Inflammatory macrophage treated with lipopolysaccharide for 1 hour (primary cell): ENCODE data around the gene TANC1.
"Not testable (repeated sequence)": the region's sequence is repeated elsewhere in the genome, so short reads cannot be mapped to it uniquely, and the experiment has no call there.

ENCODE experiments used
- DNase-seq, 2 donors: peaks; one replicate each; pipeline ENCODE4 v3.0.0-alpha.2; 2020 to 2022

Gene TANC1

DNA sequence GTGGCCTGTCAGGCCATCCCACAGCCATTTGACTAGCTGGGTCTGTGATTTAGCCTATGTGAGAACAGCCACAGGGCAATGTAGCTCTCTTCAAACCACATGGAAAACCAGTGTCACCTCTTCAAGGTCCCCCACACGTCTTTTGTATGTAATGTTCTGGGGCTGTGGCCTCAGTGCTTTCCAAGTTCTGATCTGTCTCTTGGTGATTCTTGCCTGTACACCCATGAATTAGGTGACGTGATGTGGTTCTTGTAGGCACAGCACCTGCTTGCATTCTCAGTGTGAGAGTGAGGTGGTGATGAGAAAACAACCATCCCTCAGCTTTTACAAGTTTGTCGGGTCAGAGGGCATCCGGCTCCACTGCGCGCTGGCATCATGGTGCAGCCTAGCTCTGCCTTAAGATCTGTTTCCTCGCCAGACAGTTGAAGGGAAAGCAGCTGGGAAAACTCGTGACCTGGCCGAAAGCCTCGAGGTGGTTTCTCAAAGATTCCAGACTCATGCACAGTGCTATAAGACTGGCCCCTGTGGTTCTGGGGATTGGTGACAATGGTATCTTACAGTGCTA, 125.8 kb downstream of the TANC1 start:
- no peak for DNase-seq

DNA sequence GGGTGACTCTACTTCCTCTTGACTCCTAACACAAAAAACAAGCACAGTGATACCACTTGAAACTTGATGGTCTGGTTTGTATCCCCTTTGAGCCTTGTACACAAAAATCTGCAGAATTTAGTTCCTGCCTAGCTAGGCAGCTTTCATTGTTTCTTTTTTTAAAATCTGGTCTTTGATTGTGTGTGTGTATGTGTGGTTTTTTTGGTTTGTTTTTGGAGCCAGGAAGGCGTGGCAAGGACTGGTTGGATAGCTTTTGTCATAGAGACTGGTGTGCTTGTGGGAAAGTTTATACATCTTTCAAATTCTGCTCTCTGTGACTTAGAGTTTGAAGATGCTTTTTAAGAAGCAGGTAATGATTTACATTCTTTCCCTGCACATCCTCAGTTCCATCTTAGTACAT, 127.4 kb downstream of the TANC1 start:
- DNase-seq = no peak

DNA sequence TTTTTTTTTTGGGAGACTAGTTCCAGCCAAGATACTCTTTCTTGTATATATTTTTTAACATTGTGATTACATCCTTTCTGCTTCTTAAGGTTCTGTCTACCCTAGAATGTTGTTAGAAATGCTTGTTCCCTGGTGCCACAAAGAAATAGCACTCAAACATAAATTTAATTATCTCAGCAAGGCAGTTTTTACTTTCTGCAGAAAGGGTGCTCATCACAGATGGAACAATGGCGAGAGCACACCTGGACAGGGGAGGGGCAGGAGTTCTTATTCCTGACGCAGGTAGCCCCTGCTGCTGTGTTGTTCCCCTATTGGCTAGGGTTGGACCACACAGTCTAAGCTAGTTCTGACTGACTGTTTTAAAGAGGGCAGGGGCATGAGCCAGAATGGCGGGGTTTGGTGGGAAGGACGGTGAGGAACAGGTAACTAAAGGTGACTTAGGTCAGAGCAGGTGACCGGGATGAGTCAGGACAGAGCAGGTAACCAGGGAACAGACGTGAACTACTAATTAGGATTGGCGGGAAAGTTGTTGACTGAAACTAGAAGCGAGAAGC, 127.9 kb downstream of the TANC1 start:
- not testable (repeated sequence) for DNase-seq

DNA sequence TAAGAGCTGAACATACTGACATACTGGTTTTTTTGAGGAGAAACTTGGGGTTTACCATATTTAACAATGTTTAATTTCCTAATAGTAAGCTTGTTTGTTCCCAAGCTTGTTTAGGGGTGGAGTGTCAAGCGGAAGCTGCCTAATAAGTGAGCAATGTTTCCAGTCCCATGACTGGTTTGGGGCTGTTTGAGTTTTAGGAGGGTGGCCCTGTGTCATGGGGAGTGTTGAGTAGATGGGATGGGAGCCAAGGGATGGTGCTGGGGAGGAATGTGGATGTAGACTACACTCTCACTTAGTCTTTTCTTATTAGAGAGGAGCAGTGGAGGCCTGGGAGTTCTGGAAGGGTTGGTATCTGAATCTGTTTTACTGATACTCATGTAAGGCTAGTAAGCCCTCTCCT, 128.5 kb downstream of the TANC1 start:
- no peak for DNase-seq

DNA sequence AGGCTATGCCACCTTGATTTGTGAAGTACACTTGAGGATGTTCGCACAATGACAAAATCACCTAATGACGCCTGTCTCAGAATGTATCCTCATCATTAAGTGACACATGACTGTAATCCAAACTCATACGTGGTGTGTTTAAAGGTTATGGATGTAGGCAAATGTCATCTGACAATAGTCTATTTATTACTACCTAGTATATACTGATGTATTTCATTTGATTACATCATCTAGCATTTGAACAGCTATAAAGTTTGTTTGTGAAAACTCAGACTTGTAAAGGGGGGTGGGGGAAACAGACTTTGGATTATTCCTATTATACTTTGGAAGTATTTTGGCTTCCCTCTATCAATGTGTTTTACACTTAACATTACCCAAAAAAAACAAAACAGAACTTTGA, 129.9 kb downstream of the TANC1 start:
- no peak for DNase-seq

DNA sequence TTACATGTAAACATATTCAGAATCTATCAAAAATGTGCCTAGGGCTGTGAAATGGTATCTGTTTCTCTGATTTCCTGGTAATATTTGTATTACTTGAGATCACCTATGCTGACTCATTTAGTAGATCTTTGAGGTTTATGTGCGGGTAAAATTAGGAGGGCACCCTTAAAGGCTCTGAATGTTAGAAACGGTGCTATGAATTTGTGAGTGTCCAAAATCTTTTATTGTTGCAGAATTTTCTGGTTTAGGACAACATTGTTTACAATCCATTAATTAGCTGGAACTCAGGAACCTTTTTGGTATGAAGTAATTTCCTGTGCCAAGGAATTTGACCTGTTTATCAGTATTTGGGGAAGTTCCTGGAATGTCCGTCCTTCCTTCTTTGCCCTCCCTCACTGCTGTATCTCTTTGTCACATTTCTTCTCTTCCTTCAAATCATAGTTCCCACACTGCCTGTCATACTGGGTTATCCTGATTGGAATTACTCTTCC, 130.5 kb downstream of the TANC1 start:
- DNase-seq = no peak

DNA sequence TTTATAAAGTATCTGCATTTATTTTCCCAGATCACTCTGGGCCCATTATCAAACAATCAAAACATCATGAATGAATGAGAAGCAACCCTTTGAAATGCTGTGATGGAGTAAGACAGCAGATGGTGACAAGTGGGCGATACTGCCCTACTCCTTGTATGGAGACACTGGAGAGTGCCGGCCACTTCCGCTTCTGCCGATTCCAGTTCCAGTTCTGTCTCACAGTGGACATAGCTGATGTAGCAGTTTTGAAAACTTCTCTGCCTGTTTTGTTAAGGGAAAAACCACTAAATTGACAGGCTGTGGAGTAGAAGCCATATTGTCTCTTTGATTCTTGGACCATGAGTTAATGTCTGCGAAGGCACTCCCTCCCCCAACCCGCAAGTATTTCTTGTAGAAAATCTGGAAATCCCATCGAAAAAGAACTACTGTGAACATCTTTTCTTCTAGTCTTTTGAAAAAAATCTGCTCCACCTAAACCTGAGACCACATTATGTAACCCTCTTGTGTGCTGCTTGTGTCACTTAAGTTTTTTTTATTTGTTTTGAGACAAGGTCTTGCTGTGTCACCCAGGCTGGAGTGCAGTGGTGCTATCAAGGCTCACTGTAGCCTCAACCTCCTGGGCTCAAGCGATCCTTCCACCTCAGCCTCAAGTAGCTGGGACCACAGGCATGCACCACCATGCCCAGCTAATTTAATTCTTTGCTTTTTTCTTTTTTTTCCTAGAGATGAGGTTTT, 133.5 kb downstream of the TANC1 start:
- DNase-seq = peak in 1 of 2 donors; percentile 10

DNA sequence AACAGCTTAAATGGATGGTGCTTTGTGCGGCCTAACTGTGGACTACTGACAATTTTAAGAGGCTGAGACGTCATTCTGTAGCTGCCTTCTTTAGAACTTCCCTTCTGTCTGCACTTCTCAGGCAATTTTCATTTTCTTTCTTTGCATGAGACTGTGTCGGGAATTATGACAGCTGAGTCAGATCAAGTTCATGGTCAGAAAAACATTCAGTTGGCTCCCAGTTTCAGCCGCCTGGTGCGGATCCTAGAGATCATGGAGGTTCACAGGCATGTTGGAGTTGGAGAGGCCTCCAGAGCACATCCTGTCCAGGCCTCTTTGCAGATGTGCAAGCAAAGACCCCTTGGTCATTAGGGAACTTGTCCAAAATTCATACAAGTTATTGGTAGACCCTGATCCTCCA, 135.0 kb downstream of the TANC1 start:
- DNase-seq = no peak

DNA sequence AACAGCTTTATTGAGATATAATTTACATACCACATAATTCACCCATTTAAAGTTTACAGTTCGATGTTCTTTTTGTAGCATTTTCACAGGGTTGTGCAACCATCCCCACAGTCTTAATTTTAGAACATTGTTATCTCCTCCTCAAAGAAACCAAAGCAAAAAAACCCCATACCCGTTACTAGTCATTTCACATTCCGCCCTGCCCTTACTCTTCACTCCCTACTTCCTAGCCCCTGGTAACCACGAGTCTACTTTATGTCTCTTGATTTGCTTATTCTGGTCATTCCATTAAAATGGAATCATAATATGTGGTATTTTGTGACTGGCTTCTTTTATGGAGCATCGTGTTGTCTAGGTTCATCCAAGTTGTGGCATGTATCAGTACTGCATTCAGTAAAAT, 137.7 kb downstream of the TANC1 start:
- no peak for DNase-seq

DNA sequence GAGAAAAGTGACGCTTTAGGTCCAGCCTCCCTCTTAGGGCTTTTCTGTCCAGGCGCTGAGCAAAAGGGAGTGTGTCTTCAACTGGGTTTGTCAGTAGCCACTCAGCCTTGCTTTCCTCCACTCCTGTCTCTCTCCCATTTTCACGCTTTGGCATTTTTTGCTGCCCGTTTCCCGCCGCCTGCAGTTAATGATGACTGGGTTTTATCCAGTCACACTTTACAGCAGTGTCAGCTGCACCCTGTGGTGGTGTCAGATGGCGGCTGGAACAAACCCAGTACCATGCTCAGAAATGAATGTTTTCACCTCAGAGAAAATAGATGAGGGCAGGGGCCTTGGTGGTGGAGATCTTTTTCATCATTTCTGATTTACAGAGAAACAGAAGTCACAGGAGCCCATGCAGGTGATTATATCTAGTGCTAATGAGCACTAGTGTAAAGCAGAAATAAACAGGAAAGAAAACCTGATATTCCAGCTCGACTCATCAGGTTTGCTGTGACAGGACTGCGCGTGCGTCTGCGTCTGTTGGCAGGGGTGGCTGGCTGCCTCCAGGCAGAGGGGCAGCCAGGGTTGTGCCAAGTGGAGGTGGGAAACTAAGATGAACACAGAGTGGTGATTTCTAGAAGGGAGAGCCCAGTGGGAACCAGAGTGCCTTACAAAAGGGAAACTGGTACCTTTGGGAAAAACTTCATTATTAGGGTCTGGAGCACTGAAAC, 139.9 kb downstream of the TANC1 start:
- no peak for DNase-seq

DNA sequence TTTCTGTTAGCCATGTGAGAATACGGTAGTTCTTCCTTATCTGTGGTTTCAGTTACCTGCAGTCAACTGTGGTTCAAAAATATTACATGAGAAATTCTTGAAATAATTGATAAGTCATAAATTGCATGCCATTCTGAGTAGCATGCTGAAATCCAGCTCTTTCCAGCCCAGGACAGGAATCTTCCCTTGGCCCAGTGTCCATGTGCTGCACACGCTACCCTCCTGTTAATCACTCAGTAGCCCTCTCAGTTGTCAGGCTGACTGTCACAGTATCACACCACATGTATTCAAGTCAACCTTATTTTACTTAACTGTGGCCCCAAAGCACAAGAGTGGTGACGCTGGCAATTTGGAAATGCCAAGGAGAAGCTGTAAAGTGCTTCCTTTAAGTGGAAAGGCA, 141.1 kb downstream of the TANC1 start:
- no peak for DNase-seq

DNA sequence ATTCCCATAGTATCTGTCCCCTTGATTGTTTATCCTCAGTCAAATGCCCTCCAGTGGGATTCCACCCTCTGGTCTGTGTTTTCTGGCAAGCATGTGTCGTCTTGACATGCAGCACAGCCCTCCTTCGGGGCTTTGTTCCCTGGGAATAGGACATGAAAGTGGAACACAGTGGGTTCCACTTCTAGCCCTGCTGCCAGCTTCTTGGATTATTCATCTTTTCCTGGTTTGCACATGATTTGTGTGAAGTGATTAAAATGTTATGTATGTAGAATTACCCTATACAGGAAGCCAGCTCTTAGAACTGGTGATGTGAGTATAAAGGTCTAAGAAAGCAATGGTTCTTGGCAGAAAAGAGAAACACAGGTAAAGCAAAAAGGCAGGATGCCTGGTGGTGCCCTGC, 142.3 kb downstream of the TANC1 start:
- DNase-seq = no peak

DNA sequence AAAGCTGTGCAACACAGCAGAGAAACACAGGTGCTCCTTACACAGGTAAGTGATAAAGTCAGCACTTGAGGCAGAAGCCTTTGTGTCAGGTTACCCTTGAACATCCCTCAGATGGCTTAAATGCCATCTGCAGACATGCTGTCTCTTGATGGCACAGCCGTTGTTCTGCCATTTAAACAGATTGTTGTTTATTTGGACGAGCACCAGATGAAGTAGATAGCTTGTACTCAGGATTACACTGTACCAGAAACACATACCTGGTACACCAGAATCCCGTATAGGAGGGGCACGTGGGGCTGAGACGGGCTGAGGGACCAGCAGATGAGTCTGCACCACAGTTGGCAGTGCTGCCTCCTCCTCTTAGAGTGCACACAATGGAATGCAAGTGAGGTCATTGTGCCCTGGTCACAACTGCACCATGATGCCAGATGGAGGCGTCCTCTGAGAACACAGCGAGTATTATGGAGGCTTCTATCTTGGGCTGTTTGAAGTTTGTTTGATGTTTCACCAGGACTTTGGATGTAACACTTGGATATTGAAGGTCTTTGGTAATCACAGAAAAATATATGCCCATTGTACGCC, 143.0 kb downstream of the TANC1 start:
- no peak for DNase-seq

DNA sequence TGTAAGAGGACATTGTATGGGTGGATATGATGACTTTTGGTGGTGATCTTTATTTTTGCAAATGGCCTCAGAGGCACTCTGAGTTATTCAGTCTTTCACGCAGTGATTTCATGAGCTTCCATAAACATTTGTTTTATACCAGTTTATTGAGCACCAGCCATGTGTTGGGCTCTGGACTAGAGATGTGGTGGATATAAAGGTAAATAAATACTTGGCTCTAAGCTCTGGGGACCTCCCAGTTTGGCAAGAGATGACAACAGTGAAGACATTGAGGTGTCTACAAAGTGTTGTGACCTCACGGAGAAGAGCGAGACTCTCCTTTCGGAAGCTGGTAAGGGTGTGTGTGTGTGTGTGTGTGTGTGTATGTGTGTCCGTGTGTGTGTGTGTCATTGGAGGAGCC, 146.4 kb downstream of the TANC1 start:
- DNase-seq = no peak

DNA sequence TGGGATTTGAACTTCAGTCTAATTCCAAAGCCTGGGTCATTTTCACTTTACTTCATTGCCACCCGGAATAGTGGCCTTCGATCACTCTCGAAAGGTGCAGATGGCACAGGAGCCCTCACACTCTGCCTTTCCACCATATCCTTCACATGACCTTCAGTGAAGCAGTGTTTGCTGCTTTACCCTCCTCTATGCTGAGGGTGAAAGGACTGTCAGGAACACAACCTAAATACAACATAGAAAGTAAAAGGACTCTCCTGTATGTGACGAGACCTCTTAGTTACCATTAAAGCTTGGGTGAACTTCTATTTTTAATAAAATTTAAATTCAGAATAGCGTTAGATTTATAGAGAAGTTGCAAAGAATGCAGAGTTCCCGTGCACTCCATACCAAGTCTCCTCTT, 148.5 kb downstream of the TANC1 start:
- no peak for DNase-seq

DNA sequence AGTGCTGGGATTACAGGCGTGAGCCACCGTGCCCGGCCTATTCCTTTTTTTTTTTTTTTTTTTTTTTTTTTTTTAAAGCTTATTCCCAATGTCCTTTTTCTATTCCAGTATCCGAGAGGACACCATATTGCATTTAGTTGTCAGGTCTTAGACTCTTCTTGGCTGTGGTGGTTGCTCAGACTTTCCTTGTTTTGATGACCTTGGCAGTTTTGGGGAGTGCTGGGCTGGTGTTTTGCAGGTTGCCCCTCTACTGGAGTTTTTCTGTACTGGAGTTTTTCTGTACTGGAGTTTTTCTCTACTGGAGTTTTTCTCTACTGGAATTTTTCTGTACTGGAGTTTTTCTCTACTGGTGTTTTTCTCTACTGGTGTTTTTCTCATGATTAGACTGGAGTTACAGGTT, 149.2 kb downstream of the TANC1 start:
- DNase-seq = no peak

DNA sequence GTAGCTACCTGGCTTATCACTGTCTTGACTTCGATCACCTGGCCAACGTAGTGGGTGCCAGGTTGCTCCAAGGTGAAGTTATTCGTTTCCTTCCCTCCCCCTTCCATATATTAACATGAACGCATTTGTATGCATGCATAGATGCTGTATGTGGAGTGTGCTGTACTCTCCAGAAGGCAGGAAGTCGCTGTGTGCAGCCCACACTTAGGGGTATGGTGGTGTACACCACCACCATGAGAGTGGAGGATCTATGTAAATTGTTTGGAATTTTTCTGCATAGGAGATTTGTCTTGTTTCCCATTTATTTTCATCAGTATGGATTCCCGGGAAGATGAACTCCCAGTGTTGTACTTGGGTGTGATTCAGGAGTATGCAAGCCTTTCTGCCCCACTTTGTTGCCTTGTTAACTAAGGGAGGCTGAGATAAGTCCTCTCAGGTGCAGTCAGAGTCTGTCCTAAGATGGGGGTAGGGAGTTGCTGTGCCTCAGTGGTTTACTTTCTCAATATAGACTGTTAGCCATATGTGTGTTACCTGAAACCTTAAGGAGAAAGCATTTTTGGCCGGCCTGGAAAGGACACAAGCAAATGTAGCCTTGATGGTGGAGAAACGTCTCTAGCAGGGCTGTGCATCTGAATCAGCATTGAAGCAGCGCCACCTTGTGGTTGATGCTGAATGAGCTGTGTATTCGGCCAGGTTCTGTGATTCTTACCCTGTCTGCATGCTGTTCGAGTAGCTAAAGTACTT, 149.8 kb downstream of the TANC1 start:
- DNase-seq = peak; percentile 44 to 91

DNA sequence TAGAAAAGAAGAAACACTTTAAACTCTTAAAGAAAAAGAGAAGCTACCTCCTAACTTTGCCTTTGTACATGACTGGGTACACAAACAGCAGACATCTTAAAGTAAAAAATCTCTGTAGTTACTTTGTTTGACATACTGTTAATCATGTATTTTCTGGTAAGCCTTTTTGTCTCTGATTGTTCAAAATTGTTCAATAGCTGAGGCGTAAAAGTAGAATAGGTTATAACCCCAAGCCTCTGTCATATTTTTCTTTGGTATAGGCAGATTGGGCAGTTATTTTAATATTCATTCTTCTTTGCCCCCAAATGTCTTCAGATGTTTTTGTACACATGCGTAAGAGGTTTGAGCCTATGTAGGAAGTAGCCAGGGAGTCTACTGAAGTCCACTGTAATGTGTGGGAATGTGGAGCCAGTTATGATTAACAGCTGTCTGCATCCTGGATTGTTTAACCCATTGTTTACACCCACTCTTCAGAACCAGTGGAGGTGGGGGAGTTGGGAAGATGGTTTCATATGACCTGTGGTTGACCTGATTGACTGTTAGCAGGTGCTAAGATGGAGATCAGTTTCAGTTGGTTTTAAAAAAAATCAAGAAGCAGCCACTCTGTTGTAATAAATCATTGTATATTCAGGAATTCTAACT, 150.5 kb downstream of the TANC1 start:
- no peak for DNase-seq

DNA sequence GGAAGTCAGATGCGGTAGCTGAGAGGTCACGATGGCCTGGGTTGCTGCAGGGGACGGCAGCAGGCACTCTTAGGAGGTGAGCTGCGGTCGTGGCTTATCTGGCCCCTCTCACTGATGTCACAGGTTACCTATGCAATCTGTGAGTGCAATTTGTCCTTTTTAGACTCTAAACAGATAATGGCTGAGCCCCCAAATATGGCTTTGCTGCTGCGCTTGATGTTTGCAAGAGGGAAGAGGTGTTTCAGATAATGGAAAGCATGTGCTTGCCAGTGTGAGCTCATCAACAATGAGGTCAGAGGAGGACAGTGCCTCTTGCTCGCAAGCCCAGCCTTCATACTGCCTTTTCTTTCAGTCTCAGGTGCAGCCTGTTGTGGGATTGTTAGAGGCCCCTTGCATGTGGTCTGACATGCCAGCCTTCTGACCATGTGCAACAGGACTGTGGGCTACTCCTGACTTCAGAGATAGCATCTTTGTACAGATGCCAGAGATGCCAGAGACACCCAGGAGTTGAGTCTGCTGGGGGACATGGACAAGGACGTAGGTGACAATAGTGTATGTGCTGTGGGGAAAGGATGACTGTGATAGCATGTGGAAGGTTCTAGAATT, 151.3 kb downstream of the TANC1 start:
- DNase-seq = no peak

DNA sequence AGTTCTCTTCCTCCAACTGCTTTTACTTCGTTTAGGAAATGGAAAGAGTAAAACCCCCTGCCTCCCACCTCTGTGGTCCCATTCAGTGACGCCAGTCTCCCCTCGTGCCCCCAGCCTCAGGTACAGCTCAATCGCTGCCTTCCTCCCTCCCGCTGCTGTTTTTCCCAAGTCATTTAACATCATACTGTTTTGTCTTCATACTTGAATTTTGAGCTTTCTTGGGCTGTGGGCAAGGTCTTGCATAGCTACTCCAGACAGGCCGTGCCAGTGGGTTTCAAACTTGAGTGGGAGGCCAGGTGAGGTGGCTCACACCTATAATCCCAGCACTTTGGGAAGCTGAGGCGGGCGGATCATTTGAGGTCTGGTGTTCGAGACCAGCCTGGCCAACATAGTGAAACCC, 155.3 kb downstream of the TANC1 start:
- DNase-seq = no peak

DNA sequence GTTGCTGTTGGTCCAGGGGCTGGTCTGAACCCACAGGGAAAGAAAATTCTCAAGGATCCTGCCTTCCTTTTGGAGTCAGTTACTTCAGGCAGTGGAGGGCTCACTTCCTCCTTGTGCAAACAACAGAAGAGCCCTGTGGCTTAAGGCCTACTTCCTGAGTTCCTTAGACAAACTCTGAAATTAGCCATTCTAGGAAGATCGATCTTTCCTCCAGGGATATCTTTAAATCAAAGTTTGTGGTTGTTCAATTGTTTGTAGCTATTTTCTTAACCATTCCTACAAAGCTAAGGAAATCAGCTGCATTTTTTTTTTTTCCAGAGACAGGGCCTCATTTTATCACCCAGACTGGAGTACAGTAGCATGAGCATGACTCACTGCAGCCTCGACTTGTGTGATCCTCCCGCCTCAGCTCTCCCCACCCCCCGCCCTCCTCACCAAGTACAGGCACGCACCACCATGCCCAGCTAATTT, 156.0 kb downstream of the TANC1 start:
- DNase-seq = peak; percentile 48
